ENCODE results near the gene METTL2B. TPM values are rescaled to one million over a fixed set of nuclear protein-coding genes. Genes with fewer than 3 reads are reported as not detected.

Gene METTL2B
- total and polyA plus RNA-seq, 2 experiments from 2014 or later, result 19.2 to 36.5 TPM

GRCh38 chr7:128453836-128454804 is 22.4 kb upstream of the METTL2B start:
- peak; percentile 84 for DNase-seq
- Histone ChIP-seq H2AFZ (peak overlapping the region; percentile 84), H3K27ac (peak overlapping the region; percentile 97), H3F3A (ENCODE audit: insufficient read depth) (peaks cover 32% of the 10 kb centered on the region), H3K4me1 (ENCODE audit: insufficient read depth) (peaks cover 26% of the 10 kb centered on the region), H3K9ac (peak overlapping the region; percentile 86), H3K9me3 (ENCODE audit: low read depth) (no peaks in the 10 kb centered on the region), H3K27me3 (replicated peaks; ENCODE audit: insufficient read depth) (no peaks in the 10 kb centered on the region), H3K79me2 (ENCODE audit: insufficient read depth) (peaks cover 35% of the 10 kb centered on the region), H3K9me2 (ENCODE audit: insufficient read depth) (no peaks in the 10 kb centered on the region), H3K4me3 (peak overlapping the region; percentile 82), H3K36me3 (ENCODE audit: low read depth) (no peaks in the 10 kb centered on the region), H4K20me1 (ENCODE audit: insufficient read depth) (no peaks in the 10 kb centered on the region), H3K4me2 (ENCODE audit: unreplicated experiment) (peak overlapping the region; percentile 83)
- in situ Hi-C loops (cut with MboI), result no loop called here
- TF ChIP-seq EZH2phosphoT487 (IDR thresholded peaks at IDR 0.05; ENCODE audit: insufficient read depth, low read depth) (no peak), EZH2 (IDR thresholded peaks at IDR 0.05; ENCODE audit: insufficient read depth, poor library complexity, severe bottlenecking) (no peak)
- 4 to 10% methylated on average over 21 to 23 of the region's 23 CpGs for WGBS, 2 experiments (ENCODE audit: low coverage in 1 of 2, low lambda C conversion rate in 2 of 2, missing lambda C conversion rate in 2 of 2)

GRCh38 chr7:128454808-128455542 is 21.6 kb upstream of the METTL2B start:
- Histone ChIP-seq H3F3A (ENCODE audit: insufficient read depth) (peaks cover 37% of the 10 kb centered on the region), H3K9me3 (ENCODE audit: low read depth) (no peaks in the 10 kb centered on the region), H3K9ac (peak overlapping the region; percentile 86), H3K9me2 (ENCODE audit: insufficient read depth) (no peaks in the 10 kb centered on the region), H3K36me3 (ENCODE audit: low read depth) (no peaks in the 10 kb centered on the region), H2AFZ (peak overlapping the region; percentile 84), H3K27ac (peak overlapping the region; percentile 97), H4K20me1 (ENCODE audit: insufficient read depth) (no peaks in the 10 kb centered on the region), H3K4me3 (peak overlapping the region; percentile 82), H3K4me1 (ENCODE audit: insufficient read depth) (peaks cover 28% of the 10 kb centered on the region), H3K79me2 (ENCODE audit: insufficient read depth) (peaks cover 43% of the 10 kb centered on the region), H3K4me2 (ENCODE audit: unreplicated experiment) (peak overlapping the region; percentile 83), H3K27me3 (replicated peaks; ENCODE audit: insufficient read depth) (no peaks in the 10 kb centered on the region)
- TF ChIP-seq EZH2phosphoT487 (IDR thresholded peaks at IDR 0.05; ENCODE audit: insufficient read depth, low read depth) (no peak), EZH2 (IDR thresholded peaks at IDR 0.05; ENCODE audit: insufficient read depth, poor library complexity, severe bottlenecking) (no peak)
- DNase-seq, result peak; percentile 73
- WGBS, 2 experiments (ENCODE audit: low coverage in 1 of 2, low lambda C conversion rate in 2 of 2, missing lambda C conversion rate in 2 of 2), result 32% methylated on average over 25 of the region's 25 CpGs
- in situ Hi-C loops (cut with MboI), result no loop called here

- Histone ChIP-seq H3K27me3 (replicated peaks; ENCODE audit: insufficient read depth) (no peaks in the 10 kb centered on the region), H3K9ac (peak within 1 kb of the TSS; percentile 86), H3K4me3 (peak within 1 kb of the TSS; percentile 82), H3K9me3 (ENCODE audit: low read depth) (no peaks in the 10 kb centered on the region), H3K27ac (peak within 1 kb of the TSS; percentile 97), H3K4me1 (ENCODE audit: insufficient read depth) (peaks cover 28% of the 10 kb centered on the region), H3F3A (ENCODE audit: insufficient read depth) (peaks cover 37% of the 10 kb centered on the region), H3K36me3 (ENCODE audit: low read depth) (no peaks in the 10 kb centered on the region), H2AFZ (peak within 1 kb of the TSS; percentile 84), H3K4me2 (ENCODE audit: unreplicated experiment) (peak within 1 kb of the TSS; percentile 86), H3K9me2 (ENCODE audit: insufficient read depth) (no peaks in the 10 kb centered on the region), H3K79me2 (ENCODE audit: insufficient read depth) (peaks cover 46% of the 10 kb centered on the region), H4K20me1 (ENCODE audit: insufficient read depth) (no peaks in the 10 kb centered on the region)
- 0% methylated on average over 64 of the region's 64 CpGs for WGBS, 2 experiments (ENCODE audit: low coverage in 1 of 2, low lambda C conversion rate in 2 of 2, missing lambda C conversion rate in 2 of 2)
- peak; percentile 99 for DNase-seq
- in situ Hi-C loops (cut with MboI), result no loop called here
- TF ChIP-seq EZH2phosphoT487 (IDR thresholded peaks at IDR 0.05; ENCODE audit: insufficient read depth, low read depth), result no peak
- no peak for TF ChIP-seq EZH2 (IDR thresholded peaks at IDR 0.05; ENCODE audit: insufficient read depth, poor library complexity, severe bottlenecking)
Observed at GRCh38 chr7:128455543-128456254, 20.8 kb upstream of the METTL2B start, which contains the start of gene HILPDA. Gene HILPDA (plus strand): TSS chr7:128455878. CDS start chr7:128457269, 1,391 bp downstream.
